Natural killer cell (primary cell): Measurements from ENCODE around the gene SEC23B. TPM values are rescaled to one million over a fixed set of nuclear protein-coding genes. Genes with fewer than 3 reads are reported as not detected.
A peak's percentile ranks its signal among the peaks of the same experiment; 100 is the strongest.

ENCODE experiments used
- ATAC-seq, 3 donors: fragments of 150-1000 bp in 2 of 3; fragments of 200-7000 bp in 1 of 3; cut with Tn5 transposase; 1 replicate in 1 of 3; 2 replicates in 2 of 3; pipeline ENCODE4 v1.10.0; 2021; ENCODE audit warnings: mild to moderate bottlenecking in 2 of 3, moderate library complexity in 2 of 3
- DNase-seq, 2 donors: peaks; one replicate each; pipeline versions ENCODE4 v3.0.0 to v3.0.0-alpha.2; 2013 to 2021; ENCODE audit warnings: mixed read lengths in 1 of 2
- H3K27ac ChIP-seq: one replicate; pipeline ENCODE4 v1.5.1; 2013; ENCODE audit warnings: mild to moderate bottlenecking, low read length
- H3K27me3 ChIP-seq: one replicate; pipeline ENCODE4 v1.6.1; 2013; ENCODE audit warnings: low read length; ENCODE audit not compliant: control insufficient read depth, insufficient read depth
- H3K36me3 ChIP-seq: one replicate; pipeline ENCODE4 v1.6.1; 2013; ENCODE audit warnings: low read length; ENCODE audit not compliant: control insufficient read depth, insufficient read depth
- H3K4me1 ChIP-seq: one replicate; pipeline ENCODE4 v1.6.1; 2013; ENCODE audit warnings: low read length; ENCODE audit not compliant: control insufficient read depth, insufficient read depth
- H3K4me3 ChIP-seq: one replicate; pipeline ENCODE4 v1.5.1; 2013; ENCODE audit warnings: low read length
- H3K9me3 ChIP-seq: one replicate; pipeline ENCODE4 v1.6.1; 2013; ENCODE audit warnings: low read length; ENCODE audit not compliant: control insufficient read depth, insufficient read depth
- H3K27ac Mint-ChIP-seq, 2 donors: one replicate each; pipeline ENCODE4 v1.8.0; 2022; ENCODE audit warnings: mild to moderate bottlenecking in 2 of 2, mixed read lengths in 2 of 2, moderate library complexity in 1 of 2
- H3K27me3 Mint-ChIP-seq, 2 donors: one replicate each; pipeline ENCODE4 v1.8.0; 2022; ENCODE audit warnings: low read depth in 2 of 2, mixed read lengths in 2 of 2
- H3K36me3 Mint-ChIP-seq: one replicate; pipeline ENCODE4 v1.8.0; 2022; ENCODE audit warnings: mixed read lengths
- H3K4me1 Mint-ChIP-seq, 2 donors: one replicate each; pipeline ENCODE4 v1.8.0; 2022; ENCODE audit warnings: mixed read lengths in 2 of 2
- H3K4me3 Mint-ChIP-seq: one replicate; pipeline ENCODE4 v1.8.0; 2022; ENCODE audit warnings: mild to moderate bottlenecking, moderate library complexity, mixed read lengths
- H3K9me3 Mint-ChIP-seq, 2 donors: one replicate each; pipeline ENCODE4 v1.8.0; 2022; ENCODE audit warnings: mixed read lengths in 2 of 2
- WGBS: methylation state at CpG from one replicate; pipeline ENCODE4 v1.1.7; 2013; ENCODE audit warnings: missing lambda C conversion rate; ENCODE audit not compliant: insufficient coverage; 5-methylcytosine and 5-hydroxymethylcytosine counted together
- intact Hi-C: fragments of 100-400 bp; cut with micrococcal nuclease; formaldehyde crosslinking; loops from one replicate; pipeline ENCODE4 v1.14.2; 2022
- total RNA-seq, 4 donors: library from RNA; stranded (reverse); fragments of 120-200 nt in 1 of 4; gene quantifications; one replicate each; pipeline versions ENCODE4 v1.2.3 to v1.2.4, GENCODE V29; 2013 to 2022
- TF ChIP-seq, protein P1 (sequence below): fragments of 200-600 bp; IDR thresholded peaks from one replicate; pipeline ENCODE4 v1.8.0; 2022; ENCODE audit warnings: antibody characterized with exemption

SEC23B gene
- total RNA-seq, 3 donors from 2014 or later (not counting 1 experiment from before 2014, with no cell fraction given), result 58.2 to 68.8 (median 63.9) TPM

DNA sequence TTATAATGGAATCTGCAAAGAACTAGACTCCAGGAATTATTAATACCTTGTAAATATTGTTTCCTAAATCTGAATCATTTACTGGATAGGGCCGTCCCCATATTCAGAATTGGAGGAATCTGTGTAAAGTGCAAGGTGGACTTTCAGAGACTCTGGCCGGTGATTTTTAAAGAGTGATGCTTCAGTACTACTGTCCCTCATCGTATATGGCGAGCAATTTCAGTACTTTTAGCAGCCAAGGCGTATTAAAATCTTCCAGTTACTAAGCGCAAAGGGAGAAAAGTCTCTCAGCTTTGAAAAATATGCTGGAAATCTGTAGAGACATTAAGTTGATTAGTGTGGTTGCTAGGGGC lies 60.0 kb downstream of the SEC23B start:
- Histone ChIP-seq H3K27ac (peak overlapping the region; percentile 81), H3K4me3 (peak overlapping the region; percentile 59), H3K27me3 (no peaks in the 10 kb centered on the region), H3K4me1 (peaks cover 11% of the 10 kb centered on the region), H3K9me3 (no peaks in the 10 kb centered on the region), H3K36me3 (peaks cover 7% of the 10 kb centered on the region)
- Mint-ChIP-seq H3K9me3 (no peaks in the 10 kb centered on the region), H3K4me3 (peak overlapping the region; percentile 98), H3K36me3 (no peaks in the 10 kb centered on the region), H3K27me3 (no peaks in the 10 kb centered on the region), H3K27ac (peak overlapping the region; percentile 94 to 97), H3K4me1 (peaks cover 15 to 29% of the 10 kb centered on the region in 2 donors)
- TF ChIP-seq, protein P1, sequence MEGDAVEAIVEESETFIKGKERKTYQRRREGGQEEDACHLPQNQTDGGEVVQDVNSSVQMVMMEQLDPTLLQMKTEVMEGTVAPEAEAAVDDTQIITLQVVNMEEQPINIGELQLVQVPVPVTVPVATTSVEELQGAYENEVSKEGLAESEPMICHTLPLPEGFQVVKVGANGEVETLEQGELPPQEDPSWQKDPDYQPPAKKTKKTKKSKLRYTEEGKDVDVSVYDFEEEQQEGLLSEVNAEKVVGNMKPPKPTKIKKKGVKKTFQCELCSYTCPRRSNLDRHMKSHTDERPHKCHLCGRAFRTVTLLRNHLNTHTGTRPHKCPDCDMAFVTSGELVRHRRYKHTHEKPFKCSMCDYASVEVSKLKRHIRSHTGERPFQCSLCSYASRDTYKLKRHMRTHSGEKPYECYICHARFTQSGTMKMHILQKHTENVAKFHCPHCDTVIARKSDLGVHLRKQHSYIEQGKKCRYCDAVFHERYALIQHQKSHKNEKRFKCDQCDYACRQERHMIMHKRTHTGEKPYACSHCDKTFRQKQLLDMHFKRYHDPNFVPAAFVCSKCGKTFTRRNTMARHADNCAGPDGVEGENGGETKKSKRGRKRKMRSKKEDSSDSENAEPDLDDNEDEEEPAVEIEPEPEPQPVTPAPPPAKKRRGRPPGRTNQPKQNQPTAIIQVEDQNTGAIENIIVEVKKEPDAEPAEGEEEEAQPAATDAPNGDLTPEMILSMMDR, result no peak
- peak in 1 of 3 donors; percentile 31 for ATAC-seq
- 8% methylated on average over 6 of the region's 6 CpGs for WGBS
- intact Hi-C loops, result loop anchor here (1.0 kb wide), 3 partner anchors 21 to 100 kb away; partner anchors contain the start of genes DTD1, DZANK1, POLR3F and SEC23B
- DNase-seq, result no peak

DNA sequence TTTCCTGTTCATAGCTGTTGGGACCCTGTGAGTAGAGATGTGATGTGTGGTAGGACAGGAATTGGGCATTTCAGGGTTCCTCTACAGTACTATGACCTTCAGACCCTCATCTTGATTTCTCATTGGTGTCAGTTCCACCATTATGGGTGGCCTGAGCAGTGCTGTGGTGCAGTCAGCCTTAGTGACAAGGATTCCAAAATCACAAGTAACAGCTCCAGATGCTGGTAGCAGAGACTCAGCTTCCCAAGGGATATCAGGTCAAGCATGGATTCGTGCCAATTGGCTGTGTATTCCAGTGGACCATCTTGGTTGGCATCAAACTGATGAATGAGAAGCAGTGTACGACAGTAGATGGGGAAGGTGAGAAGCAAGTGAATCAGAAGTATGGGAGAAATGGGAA lies 63.3 kb downstream of the SEC23B start:
- ATAC-seq, result no peak
- peaks cover 15 to 29% of the 10 kb centered on the region in 2 donors for H3K4me1 Mint-ChIP-seq
- H3K27me3 Mint-ChIP-seq, result no peaks in the 10 kb centered on the region
- no peak overlapping the region for H3K4me3 ChIP-seq
- no peaks in the 10 kb centered on the region for H3K27me3 ChIP-seq
- peaks cover 11% of the 10 kb centered on the region for H3K4me1 ChIP-seq
- WGBS, result 100% methylated on average over 2 of the region's 2 CpGs
- H3K9me3 Mint-ChIP-seq, result no peaks in the 10 kb centered on the region
- no peak for DNase-seq
- H3K4me3 Mint-ChIP-seq, result no peak overlapping the region
- no peaks in the 10 kb centered on the region for H3K9me3 ChIP-seq
- H3K27ac ChIP-seq, result no peak overlapping the region
- intact Hi-C loops, result no loop called here
- TF ChIP-seq, protein P1, result no peak
- no peaks in the 10 kb centered on the region for H3K36me3 Mint-ChIP-seq
- H3K36me3 ChIP-seq, result peaks cover 7% of the 10 kb centered on the region
- no peak overlapping the region for H3K27ac Mint-ChIP-seq

- DNase-seq (no peak), ATAC-seq (no peak)
- Histone ChIP-seq H3K4me1 (peaks cover 9% of the 10 kb centered on the region), H3K9me3 (no peaks in the 10 kb centered on the region), H3K36me3 (peaks cover 7% of the 10 kb centered on the region), H3K27ac (no peak overlapping the region), H3K27me3 (no peaks in the 10 kb centered on the region), H3K4me3 (no peak overlapping the region)
- H3K9me3 Mint-ChIP-seq, result no peaks in the 10 kb centered on the region
- WGBS, result 89% methylated on average over 2 of the region's 2 CpGs
- H3K27me3 Mint-ChIP-seq, result no peaks in the 10 kb centered on the region
- H3K36me3 Mint-ChIP-seq, result no peaks in the 10 kb centered on the region
- peaks cover 13 to 26% of the 10 kb centered on the region in 2 donors for H3K4me1 Mint-ChIP-seq
- no peak overlapping the region for H3K27ac Mint-ChIP-seq
- intact Hi-C loops, result no loop called here
- no peak overlapping the region for H3K4me3 Mint-ChIP-seq
- TF ChIP-seq, protein P1, result no peak
Measured at GRCh38 chr20:18571578-18571977, 63.8 kb downstream of the SEC23B start.

DNA sequence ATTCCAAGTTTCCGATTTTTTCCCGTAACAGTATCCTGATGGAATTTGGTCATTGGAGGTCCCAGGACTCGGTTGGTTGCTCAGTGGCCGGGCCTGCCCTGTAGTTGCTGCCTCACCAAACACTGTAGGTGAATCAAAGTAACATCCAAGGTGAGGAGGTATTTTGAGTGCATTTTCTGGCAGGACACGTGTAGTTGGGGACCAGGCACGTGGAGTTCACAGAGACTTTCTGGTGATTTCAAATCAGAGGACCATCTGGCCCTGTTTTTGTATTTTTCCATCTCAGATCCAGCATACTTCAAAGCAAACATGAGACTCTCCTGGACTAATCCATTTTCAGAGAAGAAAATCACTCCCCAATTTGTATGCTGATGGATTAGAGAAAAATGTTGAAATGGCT lies 70.2 kb downstream of the SEC23B start:
- DNase-seq, result no peak
- intact Hi-C loops, result no loop called here
- 82% methylated on average over 6 of the region's 6 CpGs for WGBS

More for the DNA sequence above, 70.2 kb downstream of the SEC23B start:
- H3K27me3 Mint-ChIP-seq, result no peaks in the 10 kb centered on the region
- H3K27ac Mint-ChIP-seq, result no peak overlapping the region
- H3K4me1 Mint-ChIP-seq, result no peaks in the 10 kb centered on the region
- H3K9me3 Mint-ChIP-seq, result no peaks in the 10 kb centered on the region
- Histone ChIP-seq H3K4me1 (no peaks in the 10 kb centered on the region), H3K27me3 (no peaks in the 10 kb centered on the region), H3K4me3 (no peak overlapping the region), H3K9me3 (no peaks in the 10 kb centered on the region), H3K36me3 (no peaks in the 10 kb centered on the region), H3K27ac (no peak overlapping the region)
- ATAC-seq, result no peak
- TF ChIP-seq, protein P1, result no peak
- H3K36me3 Mint-ChIP-seq, result no peaks in the 10 kb centered on the region
- no peak overlapping the region for H3K4me3 Mint-ChIP-seq
